Gastroesophageal sphincter (tissue), 4 donors: ENCODE measurements around the gene HSPA9. TPM values are rescaled to one million over a fixed set of nuclear protein-coding genes. Genes with fewer than 3 reads are reported as not detected.

Experiments used
- ATAC-seq: fragments of 150-250 bp; one replicate; pipeline ENCODE4 v1.9.1; 2016; ENCODE audit warnings: mild to moderate bottlenecking, moderate library complexity
- H3K27ac ChIP-seq, 4 donors: fragments of 200-600 bp; sonication (generic) in 3 of 4; 1 replicate in 3 of 4; 2 replicates in 1 of 4; pipeline ENCODE4 v1.5.1; 2016 to 2019
- H3K27me3 ChIP-seq: fragments of 200-600 bp; sonication (generic); one replicate; pipeline ENCODE4 v1.5.1; 2019
- H3K36me3 ChIP-seq, 2 donors: fragments of 200-600 bp; sonication (generic); one replicate each; pipeline ENCODE4 v1.5.1; 2019; ENCODE audit warnings: control low read depth in 1 of 2
- H3K4me1 ChIP-seq, 3 donors: fragments of 200-600 bp; sonication (generic); 1 replicate in 2 of 3; 2 replicates in 1 of 3; pipeline ENCODE4 v1.5.1; 2016 to 2019; ENCODE audit warnings: control low read depth in 2 of 3
- H3K4me3 ChIP-seq, 2 donors: fragments of 200-600 bp; sonication (generic); one replicate each; pipeline ENCODE4 v1.5.1; 2019; ENCODE audit warnings: mild to moderate bottlenecking in 1 of 2, moderate library complexity in 1 of 2
- H3K9me3 ChIP-seq, 3 donors: fragments of 200-600 bp; sonication (generic); one replicate each; pipeline ENCODE4 v1.5.1; 2017 to 2019; ENCODE audit warnings: control low read depth in 2 of 3
- CTCF ChIP-seq, 4 experiments: fragments of 200-600 bp in 2 of 4; fragments of 450-650 bp in 2 of 4; sonication (generic) in 1 of 4; IDR thresholded peaks; one replicate each; pipeline ENCODE4 v1.5.1; 2017 to 2019; ENCODE audit warnings: antibody characterized with exemption in 4 of 4, mild to moderate bottlenecking in 2 of 4, moderate library complexity in 2 of 4
- EP300 ChIP-seq: sonication (generic); formaldehyde crosslinking; IDR thresholded peaks from one replicate; pipeline ENCODE4 v1.6.1; 2017; ENCODE audit warnings: antibody characterized with exemption, mild to moderate bottlenecking
- POLR2A ChIP-seq, 2 donors: fragments of 450-650 bp; IDR thresholded peaks; one replicate each; pipeline ENCODE4 v1.6.1; 2017; ENCODE audit warnings: antibody characterized with exemption in 2 of 2, mild to moderate bottlenecking in 2 of 2, moderate library complexity in 1 of 2
- POLR2AphosphoS5 ChIP-seq: sonication (generic); formaldehyde crosslinking; IDR thresholded peaks from one replicate; pipeline ENCODE4 v1.6.1; 2017; ENCODE audit warnings: antibody characterized with exemption
- WGBS, 2 donors: methylation state at CpG; one replicate each; pipeline ENCODE4 v1.1.5; 2018; ENCODE audit warnings: low coverage in 1 of 2; 5-methylcytosine and 5-hydroxymethylcytosine counted together
- total RNA-seq, 4 donors: library from RNA; depleted of rRNA; stranded (reverse); fragments of >200 nt; gene quantifications; one replicate each; pipeline ENCODE4 v1.1.0, GENCODE V29; 2016

The HSPA9 gene
- total RNA-seq, 4 donors from 2014 or later = 201 to 367 (median 267) TPM

DNA sequence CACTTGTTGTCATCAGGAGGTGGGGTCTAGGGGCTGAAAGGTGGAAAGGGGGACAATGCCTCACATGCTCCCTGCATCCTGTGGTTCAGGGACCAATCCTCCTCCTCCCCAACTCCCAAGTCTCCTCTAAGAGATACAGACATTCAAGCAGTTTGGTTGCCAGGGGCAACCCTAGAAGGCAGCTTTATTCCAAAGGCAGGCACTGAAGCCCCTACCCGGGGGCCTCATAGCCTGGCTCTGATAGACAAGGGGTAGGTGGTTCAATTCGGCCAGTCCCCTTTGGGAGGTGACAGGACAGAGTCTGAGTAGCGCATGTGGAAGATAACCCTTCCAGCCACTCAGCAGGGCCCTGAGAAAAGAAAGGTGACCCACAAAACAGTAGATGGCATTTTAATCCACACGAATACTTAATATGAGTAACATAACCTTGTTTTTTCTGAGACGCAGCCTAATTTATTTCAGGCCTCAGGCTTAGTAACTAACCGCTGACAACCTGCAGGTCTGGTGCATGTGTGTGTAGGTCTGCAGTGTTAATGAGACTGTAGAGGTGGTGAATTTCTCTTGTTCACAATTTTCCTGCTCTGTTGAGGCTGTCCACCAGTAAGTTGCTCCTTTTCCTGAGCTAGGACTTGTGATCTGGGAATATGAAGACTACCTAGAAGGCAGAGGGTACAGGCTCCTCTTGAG, 31.3 kb upstream of the HSPA9 start:
- H3K27ac ChIP-seq = no peak overlapping the region
- H3K27me3 ChIP-seq = no peaks in the 10 kb centered on the region
- WGBS, 2 donors = 67 to 89% methylated on average over 3 of the region's 6 CpGs
- H3K4me1 ChIP-seq = peaks cover 0 to 22% (median 5%) of the 10 kb centered on the region in 3 donors
- ATAC-seq = no peak
- no peak overlapping the region for H3K4me3 ChIP-seq
- TF ChIP-seq CTCF (IDR thresholded peaks at IDR 0.05) (no peak), POLR2A (IDR thresholded peaks at IDR 0.05) (no peak), POLR2AphosphoS5 (no peak), EP300 (no peak)
- H3K36me3 ChIP-seq = no peaks in the 10 kb centered on the region
- H3K9me3 ChIP-seq = no peaks in the 10 kb centered on the region

- TF ChIP-seq POLR2A (IDR thresholded peaks at IDR 0.05) (no peak), POLR2AphosphoS5 (no peak), EP300 (no peak), CTCF (IDR thresholded peaks at IDR 0.05) (no peak)
- no peaks in the 10 kb centered on the region for H3K27me3 ChIP-seq
- H3K27ac ChIP-seq = no peak overlapping the region
- no peak for ATAC-seq
- H3K4me1 ChIP-seq = peaks cover 0 to 11% (median 0%) of the 10 kb centered on the region in 3 donors
- no peaks in the 10 kb centered on the region for H3K36me3 ChIP-seq
- no peak overlapping the region for H3K4me3 ChIP-seq
- 27% methylated on average over 2 of the region's 2 CpGs; no CpG with 5 or more reads in 1 of the 2 donors for WGBS, 2 donors
- no peaks in the 10 kb centered on the region for H3K9me3 ChIP-seq
Measured at GRCh38 chr5:138605254-138605972, 30.2 kb upstream of the HSPA9 start.

DNA sequence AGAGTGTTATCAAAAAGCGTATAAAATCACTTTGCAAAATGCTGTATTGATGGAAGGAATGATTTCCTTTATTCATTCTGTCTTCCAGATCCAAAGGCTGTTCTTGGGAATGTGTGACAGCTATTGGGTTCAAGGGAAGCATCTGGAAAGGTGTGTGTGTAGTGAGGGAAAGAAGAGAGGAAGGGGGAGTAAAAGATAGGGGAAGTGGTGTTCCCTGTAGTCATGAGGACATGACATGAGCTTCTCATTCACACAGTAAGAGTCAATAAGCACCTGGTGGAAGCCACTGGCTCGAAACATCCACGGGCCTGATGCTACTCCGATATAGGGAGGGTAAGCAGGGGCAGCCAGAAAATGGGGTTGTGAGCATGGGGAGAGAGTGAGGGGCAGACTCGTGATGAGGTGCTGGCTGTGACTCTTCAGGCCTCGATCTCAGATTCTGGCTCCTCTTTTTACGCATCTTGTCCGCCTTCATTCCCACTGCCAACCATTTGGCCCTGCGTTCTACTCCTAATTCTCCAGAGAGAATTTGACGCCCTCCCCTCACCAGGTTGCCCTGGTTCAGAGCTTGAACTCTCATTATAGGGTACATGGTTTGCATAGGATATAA, 29.1 kb upstream of the HSPA9 start:
- ATAC-seq = no peak
- no peak overlapping the region for H3K4me3 ChIP-seq
- no peaks in the 10 kb centered on the region for H3K4me1 ChIP-seq
- H3K9me3 ChIP-seq = no peaks in the 10 kb centered on the region
- H3K27ac ChIP-seq = no peak overlapping the region
- 95 to 100% methylated on average over 3 to 10 of the region's 10 CpGs for WGBS, 2 donors
- no peaks in the 10 kb centered on the region for H3K36me3 ChIP-seq
- TF ChIP-seq EP300 (no peak), CTCF (IDR thresholded peaks at IDR 0.05) (no peak), POLR2A (IDR thresholded peaks at IDR 0.05) (no peak), POLR2AphosphoS5 (no peak)
- no peaks in the 10 kb centered on the region for H3K27me3 ChIP-seq

- Histone ChIP-seq H3K4me1 (no peaks in the 10 kb centered on the region), H3K4me3 (no peak overlapping the region), H3K27ac (no peak overlapping the region), H3K9me3 (no peaks in the 10 kb centered on the region), H3K36me3 (no peaks in the 10 kb centered on the region), H3K27me3 (no peaks in the 10 kb centered on the region)
- ATAC-seq = no peak
- TF ChIP-seq POLR2AphosphoS5 = no peak
- TF ChIP-seq CTCF (IDR thresholded peaks at IDR 0.05) = no peak
- TF ChIP-seq POLR2A (IDR thresholded peaks at IDR 0.05) = no peak
- no peak for TF ChIP-seq EP300
- WGBS, 2 donors = 31 to 69% methylated on average over 3 to 4 of the region's 5 CpGs
Measured at GRCh38 chr5:138603249-138603920, 28.2 kb upstream of the HSPA9 start.
